ENCODE data around the gene KIAA1217.

Gene KIAA1217

GRCh38 chr10:24235471-24235870 lies 26.5 kb downstream of the KIAA1217 start:
- H3K4me3 ChIP-seq (ENCODE audit: low read length), result no peak overlapping the region
- H3K9me3 ChIP-seq (ENCODE audit: control insufficient read depth, low read length), result no peaks in the 10 kb centered on the region
- no peak overlapping the region for H3K9ac ChIP-seq (ENCODE audit: low read length)
- no peaks in the 10 kb centered on the region for H3K27me3 ChIP-seq (ENCODE audit: control insufficient read depth, insufficient read depth, low read length)
- no peaks in the 10 kb centered on the region for H3K36me3 ChIP-seq (ENCODE audit: control insufficient read depth, insufficient read depth, low read length)
- peaks cover 4% of the 10 kb centered on the region for H3K4me1 ChIP-seq (ENCODE audit: control insufficient read depth, insufficient read depth, low read length)

- no peaks in the 10 kb centered on the region for H3K36me3 ChIP-seq (ENCODE audit: control insufficient read depth, insufficient read depth, low read length)
- peaks cover 8% of the 10 kb centered on the region for H3K4me1 ChIP-seq (ENCODE audit: control insufficient read depth, insufficient read depth, low read length)
- H3K9ac ChIP-seq (ENCODE audit: low read length), result no peak overlapping the region
- no peaks in the 10 kb centered on the region for H3K27me3 ChIP-seq (ENCODE audit: control insufficient read depth, insufficient read depth, low read length)
- no peak overlapping the region for H3K4me3 ChIP-seq (ENCODE audit: low read length)
- no peaks in the 10 kb centered on the region for H3K9me3 ChIP-seq (ENCODE audit: control insufficient read depth, low read length)
Measured at GRCh38 chr10:24237801-24238395, 29.0 kb downstream of the KIAA1217 start.

- Histone ChIP-seq H3K27me3 (ENCODE audit: control insufficient read depth, insufficient read depth, low read length) (no peaks in the 10 kb centered on the region), H3K36me3 (ENCODE audit: control insufficient read depth, insufficient read depth, low read length) (no peaks in the 10 kb centered on the region), H3K9me3 (ENCODE audit: control insufficient read depth, low read length) (no peaks in the 10 kb centered on the region), H3K4me3 (ENCODE audit: low read length) (peak overlapping the region; percentile 21), H3K4me1 (ENCODE audit: control insufficient read depth, insufficient read depth, low read length) (peaks cover 8% of the 10 kb centered on the region), H3K9ac (ENCODE audit: low read length) (peak overlapping the region; percentile 35)
Measured at GRCh38 chr10:24238519-24239247, 29.7 kb downstream of the KIAA1217 start.

- Histone ChIP-seq H3K4me3 (ENCODE audit: low read length) (peak overlapping the region; percentile 21), H3K27me3 (ENCODE audit: control insufficient read depth, insufficient read depth, low read length) (no peaks in the 10 kb centered on the region), H3K4me1 (ENCODE audit: control insufficient read depth, insufficient read depth, low read length) (peaks cover 8% of the 10 kb centered on the region), H3K9me3 (ENCODE audit: control insufficient read depth, low read length) (no peaks in the 10 kb centered on the region), H3K9ac (ENCODE audit: low read length) (peak overlapping the region; percentile 35), H3K36me3 (ENCODE audit: control insufficient read depth, insufficient read depth, low read length) (no peaks in the 10 kb centered on the region)
Measured at GRCh38 chr10:24239289-24240040, 30.5 kb downstream of the KIAA1217 start.

- Histone ChIP-seq H3K27me3 (ENCODE audit: control insufficient read depth, insufficient read depth, low read length) (no peaks in the 10 kb centered on the region), H3K36me3 (ENCODE audit: control insufficient read depth, insufficient read depth, low read length) (no peaks in the 10 kb centered on the region), H3K4me3 (ENCODE audit: low read length) (no peak overlapping the region), H3K9me3 (ENCODE audit: control insufficient read depth, low read length) (no peaks in the 10 kb centered on the region), H3K9ac (ENCODE audit: low read length) (no peak overlapping the region), H3K4me1 (ENCODE audit: control insufficient read depth, insufficient read depth, low read length) (peaks cover 8% of the 10 kb centered on the region)
Measured at GRCh38 chr10:24240041-24240751, 31.3 kb downstream of the KIAA1217 start.

GRCh38 chr10:24241536-24242040 lies 32.6 kb downstream of the KIAA1217 start:
- no peaks in the 10 kb centered on the region for H3K27me3 ChIP-seq (ENCODE audit: control insufficient read depth, insufficient read depth, low read length)
- no peaks in the 10 kb centered on the region for H3K36me3 ChIP-seq (ENCODE audit: control insufficient read depth, insufficient read depth, low read length)
- H3K9me3 ChIP-seq (ENCODE audit: control insufficient read depth, low read length), result no peaks in the 10 kb centered on the region
- no peak overlapping the region for H3K4me3 ChIP-seq (ENCODE audit: low read length)
- H3K4me1 ChIP-seq (ENCODE audit: control insufficient read depth, insufficient read depth, low read length), result peaks cover 8% of the 10 kb centered on the region
- H3K9ac ChIP-seq (ENCODE audit: low read length), result no peak overlapping the region

- Histone ChIP-seq H3K27me3 (ENCODE audit: control insufficient read depth, insufficient read depth, low read length) (no peaks in the 10 kb centered on the region), H3K4me3 (ENCODE audit: low read length) (no peak overlapping the region), H3K9me3 (ENCODE audit: control insufficient read depth, low read length) (no peaks in the 10 kb centered on the region), H3K36me3 (ENCODE audit: control insufficient read depth, insufficient read depth, low read length) (no peaks in the 10 kb centered on the region), H3K9ac (ENCODE audit: low read length) (no peak overlapping the region), H3K4me1 (ENCODE audit: control insufficient read depth, insufficient read depth, low read length) (peaks cover 8% of the 10 kb centered on the region)
Measured at GRCh38 chr10:24242562-24242961, 33.6 kb downstream of the KIAA1217 start.

- H3K27me3 ChIP-seq (ENCODE audit: control insufficient read depth, insufficient read depth, low read length), result no peaks in the 10 kb centered on the region
Measured at GRCh38 chr10:24246365-24246764, 37.4 kb downstream of the KIAA1217 start.

GRCh38 chr10:24247841-24248240 lies 38.9 kb downstream of the KIAA1217 start:
- Histone ChIP-seq H3K36me3 (ENCODE audit: control insufficient read depth, insufficient read depth, low read length) (no peaks in the 10 kb centered on the region), H3K4me1 (ENCODE audit: control insufficient read depth, insufficient read depth, low read length) (no peaks in the 10 kb centered on the region), H3K9me3 (ENCODE audit: control insufficient read depth, low read length) (no peaks in the 10 kb centered on the region), H3K9ac (ENCODE audit: low read length) (no peak overlapping the region), H3K27me3 (ENCODE audit: control insufficient read depth, insufficient read depth, low read length) (no peaks in the 10 kb centered on the region), H3K4me3 (ENCODE audit: low read length) (no peak overlapping the region)

More at GRCh38 chr10:24246365-24246764, 37.4 kb downstream of the KIAA1217 start:
- Histone ChIP-seq H3K9me3 (ENCODE audit: control insufficient read depth, low read length) (no peaks in the 10 kb centered on the region), H3K9ac (ENCODE audit: low read length) (no peak overlapping the region), H3K4me1 (ENCODE audit: control insufficient read depth, insufficient read depth, low read length) (peaks cover 4% of the 10 kb centered on the region), H3K36me3 (ENCODE audit: control insufficient read depth, insufficient read depth, low read length) (no peaks in the 10 kb centered on the region), H3K4me3 (ENCODE audit: low read length) (no peak overlapping the region)

GRCh38 chr10:24249829-24250415 lies 41.0 kb downstream of the KIAA1217 start:
- H3K36me3 ChIP-seq (ENCODE audit: control insufficient read depth, insufficient read depth, low read length), result no peaks in the 10 kb centered on the region
- H3K4me1 ChIP-seq (ENCODE audit: control insufficient read depth, insufficient read depth, low read length), result peaks cover 4% of the 10 kb centered on the region
- no peaks in the 10 kb centered on the region for H3K27me3 ChIP-seq (ENCODE audit: control insufficient read depth, insufficient read depth, low read length)
- no peak overlapping the region for H3K9ac ChIP-seq (ENCODE audit: low read length)
- H3K9me3 ChIP-seq (ENCODE audit: control insufficient read depth, low read length), result no peaks in the 10 kb centered on the region
- H3K4me3 ChIP-seq (ENCODE audit: low read length), result no peak overlapping the region

- no peaks in the 10 kb centered on the region for H3K27me3 ChIP-seq (ENCODE audit: control insufficient read depth, insufficient read depth, low read length)
- no peaks in the 10 kb centered on the region for H3K9me3 ChIP-seq (ENCODE audit: control insufficient read depth, low read length)
- H3K4me1 ChIP-seq (ENCODE audit: control insufficient read depth, insufficient read depth, low read length), result peaks cover 11% of the 10 kb centered on the region
- no peak overlapping the region for H3K9ac ChIP-seq (ENCODE audit: low read length)
- no peak overlapping the region for H3K4me3 ChIP-seq (ENCODE audit: low read length)
- no peaks in the 10 kb centered on the region for H3K36me3 ChIP-seq (ENCODE audit: control insufficient read depth, insufficient read depth, low read length)
Measured at GRCh38 chr10:24251547-24251946, 42.6 kb downstream of the KIAA1217 start.

Data from mucosa of stomach (tissue), 1 donor.